B cell (primary cell): Measurements from ENCODE around the gene ALX3. TPM values are rescaled to one million over a fixed set of nuclear protein-coding genes. Genes with fewer than 3 reads are reported as not detected.

Experiments
- ATAC-seq: fragments of 200-7000 bp; cut with Tn5 transposase; one replicate; pipeline ENCODE4 v1.10.0; 2021; ENCODE audit warnings: low read depth, mild to moderate bottlenecking, moderate number of reproducible peaks, moderate library complexity
- CTCF ChIA-PET: fragments of 350-600 bp; sonication (Branson Sonifier 250); formaldehyde crosslinking; loops from one replicate; lab custom pipeline; 2021; ENCODE audit warnings: antibody characterized with exemption, inconsistent platforms; lab: Charles Lee
- POLR2A ChIA-PET: fragments of 350-600 bp; sonication (Branson Sonifier 250); formaldehyde crosslinking; loops from one replicate; lab custom pipeline; 2021; ENCODE audit warnings: antibody characterized with exemption; lab: Charles Lee
- DNase-seq: peaks from one replicate; pipeline ENCODE4 v3.0.0; 2013
- H2AFZ ChIP-seq: 2 replicates; pipeline ENCODE4 v1.6.1; 2012; ENCODE audit warnings: mild to moderate bottlenecking, low read depth, low read length; ENCODE audit not compliant: insufficient read depth, poor library complexity, severe bottlenecking
- H3K27ac ChIP-seq, 2 donors: 1 replicate in 1 of 2; 2 replicates in 1 of 2; pipeline ENCODE4 v1.5.1; 2012 to 2013; ENCODE audit warnings: low read length in 2 of 2, mild to moderate bottlenecking in 2 of 2, moderate library complexity in 1 of 2
- H3K27me3 ChIP-seq, 4 experiments: fragments of 200-600 bp in 1 of 4; sonication (generic) in 1 of 4; replicated peaks in 1 of 4; 1 replicate in 2 of 4; 2 replicates in 2 of 4; pipeline versions ENCODE4 v1.6.1 to v1.7.0; 2013 to 2016; ENCODE audit warnings: low read length in 3 of 4, mild to moderate bottlenecking in 2 of 4, mixed read lengths in 1 of 4, moderate library complexity in 1 of 4; ENCODE audit not compliant: insufficient read depth in 4 of 4, control insufficient read depth in 3 of 4; ENCODE audit errors: control extremely low read depth in 1 of 4
- H3K36me3 ChIP-seq, 2 experiments: replicated peaks in 1 of 2; 1 replicate in 1 of 2; 2 replicates in 1 of 2; pipeline versions ENCODE4 v1.6.1 to v1.7.1; 2013; ENCODE audit warnings: low read length in 1 of 2; ENCODE audit not compliant: insufficient read depth in 2 of 2, control insufficient read depth in 1 of 2; ENCODE audit errors: control extremely low read depth in 1 of 2, extremely low read depth in 1 of 2
- H3K4me1 ChIP-seq, 2 donors: fragments of 200-600 bp in 1 of 2; sonication (generic) in 1 of 2; 1 replicate in 1 of 2; 2 replicates in 1 of 2; pipeline versions ENCODE4 v1.5.1 to v1.6.1; 2013 to 2017; ENCODE audit warnings: low read length in 2 of 2; ENCODE audit not compliant: control insufficient read depth in 2 of 2, insufficient read depth in 2 of 2
- H3K4me2 ChIP-seq: replicated peaks from 2 replicates; pipeline ENCODE3; 2012; ENCODE audit warnings: mild to moderate bottlenecking, low read depth, low read length; ENCODE audit not compliant: poor library complexity, severe bottlenecking
- H3K4me3 ChIP-seq, 5 experiments: fragments of 200-600 bp in 1 of 5; sonication (generic) in 1 of 5; 1 replicate in 3 of 5; 2 replicates in 2 of 5; pipeline versions ENCODE4 v1.5.1 to v1.7.0; 2011 to 2016; ENCODE audit warnings: low read length in 4 of 5, mild to moderate bottlenecking in 4 of 5, low read depth in 2 of 5, control low read depth in 1 of 5, moderate library complexity in 1 of 5; ENCODE audit not compliant: insufficient read depth in 1 of 5; ENCODE audit errors: control extremely low read depth in 1 of 5, extremely low read depth in 1 of 5
- H3K79me2 ChIP-seq: fragments of 200-600 bp; sonication (generic); one replicate; pipeline ENCODE4 v1.6.0; 2016; ENCODE audit warnings: low read length; ENCODE audit not compliant: control insufficient read depth, insufficient read depth
- H3K9ac ChIP-seq: fragments of 200-600 bp; sonication (generic); 2 replicates; pipeline ENCODE4 v1.6.1; 2017; ENCODE audit warnings: mild to moderate bottlenecking, low read length, moderate library complexity
- H3K9me3 ChIP-seq, 3 donors: one replicate each; pipeline versions ENCODE4 v1.6.1 to v1.7.1; 2013; ENCODE audit warnings: low read length in 2 of 3; ENCODE audit not compliant: control insufficient read depth in 2 of 3, insufficient read depth in 1 of 3; ENCODE audit errors: control extremely low read depth in 1 of 3
- H4K20me1 ChIP-seq: 2 replicates; pipeline ENCODE4 v1.6.0; 2012; ENCODE audit warnings: mild to moderate bottlenecking, low read length; ENCODE audit not compliant: insufficient read depth, control insufficient read depth, poor library complexity, severe bottlenecking
- H3K27ac Mint-ChIP-seq: one replicate; pipeline ENCODE4 v1.8.0; 2021; ENCODE audit warnings: mixed read lengths
- H3K27me3 Mint-ChIP-seq: one replicate; pipeline ENCODE4 v1.8.0; 2021; ENCODE audit warnings: mixed read lengths
- H3K4me1 Mint-ChIP-seq: one replicate; pipeline ENCODE4 v1.8.0; 2021; ENCODE audit warnings: mixed read lengths
- H3K4me3 Mint-ChIP-seq: one replicate; pipeline ENCODE4 v1.8.0; 2021; ENCODE audit warnings: mixed read lengths
- H3K9me3 Mint-ChIP-seq: one replicate; pipeline ENCODE4 v1.8.0; 2022; ENCODE audit warnings: mixed read lengths; ENCODE audit not compliant: insufficient read depth
- EZH2 ChIP-seq: IDR thresholded peaks from 2 replicates; pipeline ENCODE4 v1.6.1; 2012; ENCODE audit warnings: borderline replicate concordance, low read depth, mild to moderate bottlenecking, moderate library complexity, low read length; ENCODE audit not compliant: insufficient read depth, poor library complexity, severe bottlenecking
- WGBS: methylation state at CpG from one replicate; pipeline ENCODE4 v1.1.5; 2013; ENCODE audit warnings: missing lambda C conversion rate; ENCODE audit not compliant: insufficient coverage; 5-methylcytosine and 5-hydroxymethylcytosine counted together
- intact Hi-C: fragments of 100-400 bp; cut with micrococcal nuclease; formaldehyde crosslinking; loops from one replicate; pipeline ENCODE4 v1.10.0; 2022
- polyA plus RNA-seq: library from polyadenylated mRNA; depleted of rRNA; stranded (reverse); fragments of >200 nt; gene quantifications from 2 replicates; pipeline ENCODE4 v1.2.3, GENCODE V29; 2012
- total RNA-seq, 2 donors: library from RNA; stranded (reverse); fragments of 120-200 nt in 1 of 2; gene quantifications; 1 replicate in 1 of 2; 2 replicates in 1 of 2; pipeline versions ENCODE4 v1.2.3 to v1.2.4, GENCODE V29; 2013 to 2022
- TF ChIP-seq, protein P1 (sequence below): fragments of 200-600 bp; IDR thresholded peaks from one replicate; pipeline ENCODE4 v1.8.0; 2022; ENCODE audit warnings: antibody characterized with exemption, mild to moderate bottlenecking

Gene ALX3
- total and polyA plus RNA-seq, 2 donors (not counting 1 experiment from before 2014, with no cell fraction given) = not detected

DNA sequence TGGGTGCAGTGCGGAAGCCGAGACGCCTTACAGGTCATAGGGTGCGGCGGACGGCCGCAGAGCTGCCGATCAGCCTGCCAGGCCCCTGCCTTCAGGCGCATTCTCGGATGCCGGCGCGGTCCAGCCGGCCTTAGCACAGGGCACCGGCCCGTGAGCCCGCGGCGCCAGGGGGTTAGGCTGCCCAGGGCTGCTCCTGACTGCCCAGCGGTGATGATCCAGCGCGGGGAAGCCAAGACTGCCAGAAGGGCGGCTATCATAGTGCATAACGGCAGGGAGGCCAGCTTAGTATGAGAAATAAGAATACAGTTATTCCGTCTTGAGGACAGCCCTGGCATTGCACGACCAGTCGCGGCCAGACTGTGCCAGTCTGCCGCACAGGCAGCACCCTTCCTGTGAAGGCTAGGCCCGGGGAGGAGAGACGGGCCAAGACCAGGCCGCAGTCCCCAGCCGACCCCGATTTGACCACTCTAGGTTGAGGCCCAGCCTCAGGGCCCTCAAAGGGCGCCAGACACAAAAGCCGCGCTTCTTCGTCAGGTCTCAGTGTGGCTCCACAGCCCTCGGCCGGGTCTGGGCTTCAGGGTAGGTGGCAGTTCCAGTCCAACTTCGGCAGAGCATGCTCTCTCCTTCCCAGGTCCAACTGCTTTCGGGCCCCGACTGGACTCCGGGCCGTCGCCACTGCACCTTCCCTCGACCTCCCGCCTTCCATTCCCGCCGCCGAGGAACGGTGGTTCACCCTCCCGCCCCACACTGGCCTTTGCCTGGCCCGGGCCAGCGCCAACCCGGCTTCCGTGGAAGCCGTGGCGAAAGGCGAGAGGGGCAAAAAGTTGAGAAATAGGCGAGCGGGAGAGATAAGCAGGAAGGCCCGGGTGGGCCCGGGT is 829 bp downstream of the ALX3 start:
- Mint-ChIP-seq H3K9me3 (no peaks in the 10 kb centered on the region), H3K27ac (no peak overlapping the region), H3K4me1 (peaks cover 25% of the 10 kb centered on the region), H3K4me3 (peak overlapping the region; percentile 94), H3K27me3 (peaks cover 66% of the 10 kb centered on the region)
- ChIA-PET POLR2A (interaction anchor here (1.4 kb wide), 1 partner anchor 10 kb away, joined by 6 read pairs; no protein-coding TSS in a partner anchor), CTCF (interaction anchor here (1.0 to 1.4 kb wide), 3 partner anchors 10 to 17 kb away, joined by 3 to 4 read pairs (median 4); no protein-coding TSS in a partner anchor)
- no peak overlapping the region for H3K27ac ChIP-seq
- H3K36me3 ChIP-seq = no peaks in the 10 kb centered on the region
- ATAC-seq (no peak), DNase-seq (peak; percentile 70)
- peaks cover 0 to 68% (median 45%) of the 10 kb centered on the region in 4 experiments for H3K27me3 ChIP-seq
- 10% methylated on average over 60 of the region's 64 CpGs for WGBS
- H3K79me2 ChIP-seq = no peaks in the 10 kb centered on the region
- H3K9ac ChIP-seq = peak overlapping the region; percentile 35
- H3K4me1 ChIP-seq = peaks cover 34 to 40% of the 10 kb centered on the region in 2 donors
- intact Hi-C loops = loop anchor here (2.0 kb wide), 1 partner anchor 13 kb away; no protein-coding TSS in a partner anchor
- H3K4me2 ChIP-seq = peak overlapping the region; percentile 81
- H3K9me3 ChIP-seq = peaks cover 0 to 35% (median 0%) of the 10 kb centered on the region in 3 donors
- peak overlapping the region in 4 of 5 experiments; percentile 9 to 60 (median 44) for H3K4me3 ChIP-seq
- H2AFZ ChIP-seq = peak overlapping the region; percentile 53
- H4K20me1 ChIP-seq = peaks cover 4% of the 10 kb centered on the region
- TF ChIP-seq EZH2 = peak; percentile 99
- TF ChIP-seq, protein P1, sequence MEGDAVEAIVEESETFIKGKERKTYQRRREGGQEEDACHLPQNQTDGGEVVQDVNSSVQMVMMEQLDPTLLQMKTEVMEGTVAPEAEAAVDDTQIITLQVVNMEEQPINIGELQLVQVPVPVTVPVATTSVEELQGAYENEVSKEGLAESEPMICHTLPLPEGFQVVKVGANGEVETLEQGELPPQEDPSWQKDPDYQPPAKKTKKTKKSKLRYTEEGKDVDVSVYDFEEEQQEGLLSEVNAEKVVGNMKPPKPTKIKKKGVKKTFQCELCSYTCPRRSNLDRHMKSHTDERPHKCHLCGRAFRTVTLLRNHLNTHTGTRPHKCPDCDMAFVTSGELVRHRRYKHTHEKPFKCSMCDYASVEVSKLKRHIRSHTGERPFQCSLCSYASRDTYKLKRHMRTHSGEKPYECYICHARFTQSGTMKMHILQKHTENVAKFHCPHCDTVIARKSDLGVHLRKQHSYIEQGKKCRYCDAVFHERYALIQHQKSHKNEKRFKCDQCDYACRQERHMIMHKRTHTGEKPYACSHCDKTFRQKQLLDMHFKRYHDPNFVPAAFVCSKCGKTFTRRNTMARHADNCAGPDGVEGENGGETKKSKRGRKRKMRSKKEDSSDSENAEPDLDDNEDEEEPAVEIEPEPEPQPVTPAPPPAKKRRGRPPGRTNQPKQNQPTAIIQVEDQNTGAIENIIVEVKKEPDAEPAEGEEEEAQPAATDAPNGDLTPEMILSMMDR = no peak
